Dermis blood vessel endothelial cell (primary cell): Measurements from ENCODE around the gene PDE8B. TPM values are rescaled to one million over a fixed set of nuclear protein-coding genes. Genes with fewer than 3 reads are reported as not detected.
"Not testable (repeated sequence)": the region's sequence is repeated elsewhere in the genome, so short reads cannot be mapped to it uniquely, and the experiment has no call there.

Source experiments
- DNase-seq: peaks from one replicate; pipeline ENCODE4 v3.0.0; 2010
- total RNA-seq: library from RNA; depleted of rRNA; stranded (reverse); fragments of >200 nt; gene quantifications from 2 replicates; pipeline ENCODE4 v1.2.3, GENCODE V29; 2014

Gene PDE8B
- total RNA-seq, 1 donor from 2014 or later = under 0.01 TPM

DNA sequence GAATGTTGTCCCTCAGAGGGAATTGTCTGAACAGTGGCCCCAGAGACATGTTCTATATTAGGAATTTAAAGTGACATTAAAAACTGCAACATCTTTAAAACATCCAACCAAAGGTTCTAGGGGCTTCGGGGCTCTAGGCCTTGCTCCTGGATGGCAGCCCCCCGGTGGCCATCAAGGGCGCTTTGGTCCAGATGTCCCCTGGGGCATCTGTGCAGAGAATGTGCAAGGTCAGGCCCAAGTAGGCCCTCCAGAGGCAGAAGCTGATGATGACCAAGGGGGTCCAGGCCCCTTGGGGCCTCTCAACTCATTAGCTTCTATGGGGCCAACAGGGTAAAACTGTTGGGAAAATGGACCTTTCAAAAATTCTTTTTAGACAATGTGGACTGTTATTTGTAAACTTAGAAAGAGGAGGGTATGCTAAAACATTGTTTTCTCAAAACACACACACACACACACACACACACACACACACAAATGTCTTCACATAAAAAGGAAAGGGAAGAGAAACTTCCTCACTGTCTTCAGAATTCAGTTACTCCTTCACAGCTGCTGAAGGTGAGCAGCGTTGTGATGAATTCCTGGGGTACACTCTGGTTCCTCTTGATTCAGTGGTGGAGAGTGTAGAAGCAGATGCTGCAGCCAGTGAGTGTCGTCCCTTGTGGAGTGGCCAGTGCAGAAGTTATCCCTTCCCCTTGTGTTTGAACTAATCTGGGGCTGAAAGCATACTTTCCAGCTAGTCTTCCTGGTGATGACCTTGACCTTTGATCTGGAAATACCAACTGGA is 156.4 kb downstream of the PDE8B start:
- DNase-seq = no peak

DNA sequence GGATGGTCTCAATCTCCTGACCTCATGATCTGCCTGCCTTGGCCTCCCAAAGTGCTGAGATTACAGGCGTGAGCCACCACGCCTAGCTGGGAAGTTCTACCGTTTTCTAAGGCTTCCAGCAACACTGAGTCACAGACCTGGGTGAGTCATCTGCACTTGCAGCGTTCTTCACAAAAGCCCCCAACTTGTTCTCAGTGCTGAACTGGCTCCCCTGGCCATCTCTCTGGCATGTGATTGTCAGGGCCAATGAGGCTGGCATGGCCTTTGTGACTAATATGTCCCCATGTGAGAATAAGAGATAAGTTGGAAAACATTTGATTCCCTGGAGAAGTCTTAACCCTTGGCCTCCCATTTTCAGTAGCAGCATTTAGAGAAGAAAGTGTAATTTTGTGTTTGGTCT is 157.3 kb downstream of the PDE8B start:
- DNase-seq = no peak

DNA sequence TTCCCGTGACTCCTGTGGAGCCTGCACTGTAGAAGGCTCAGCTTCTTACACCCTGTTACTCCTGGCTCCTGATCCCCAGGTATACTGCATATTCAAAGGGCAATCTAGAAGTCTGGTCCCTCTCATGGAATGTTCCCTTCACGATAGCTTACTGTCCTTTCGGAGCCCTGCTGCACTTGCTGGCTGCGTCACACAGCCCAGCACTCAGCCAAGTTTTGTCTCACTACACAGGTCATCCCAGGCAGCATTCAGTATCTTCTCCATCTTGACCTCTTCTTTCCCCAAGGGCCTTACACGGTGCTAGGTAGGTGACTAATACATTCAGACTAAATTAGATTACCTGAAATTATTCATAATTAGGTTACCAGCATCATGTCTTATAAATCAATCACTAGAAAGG is 157.9 kb downstream of the PDE8B start:
- no peak for DNase-seq

DNA sequence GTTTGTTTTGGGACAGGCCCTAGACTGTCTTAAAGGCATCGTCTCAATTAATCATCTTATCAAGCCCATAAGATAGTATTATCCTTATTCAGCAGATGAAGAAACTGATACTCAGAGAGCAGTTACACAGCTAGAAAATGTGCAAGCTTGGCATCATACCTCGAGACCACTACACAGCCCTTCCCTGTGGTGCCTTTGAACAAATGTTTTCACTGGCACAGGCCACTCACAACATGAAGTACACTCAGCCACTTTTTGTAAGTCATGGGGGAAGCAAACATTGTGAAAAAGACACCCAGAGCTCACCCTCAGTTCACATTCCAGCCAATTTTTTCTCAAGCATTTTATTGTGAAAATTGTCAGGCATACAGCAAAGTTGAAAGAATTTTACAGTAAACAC is 159.1 kb downstream of the PDE8B start:
- no peak for DNase-seq

DNA sequence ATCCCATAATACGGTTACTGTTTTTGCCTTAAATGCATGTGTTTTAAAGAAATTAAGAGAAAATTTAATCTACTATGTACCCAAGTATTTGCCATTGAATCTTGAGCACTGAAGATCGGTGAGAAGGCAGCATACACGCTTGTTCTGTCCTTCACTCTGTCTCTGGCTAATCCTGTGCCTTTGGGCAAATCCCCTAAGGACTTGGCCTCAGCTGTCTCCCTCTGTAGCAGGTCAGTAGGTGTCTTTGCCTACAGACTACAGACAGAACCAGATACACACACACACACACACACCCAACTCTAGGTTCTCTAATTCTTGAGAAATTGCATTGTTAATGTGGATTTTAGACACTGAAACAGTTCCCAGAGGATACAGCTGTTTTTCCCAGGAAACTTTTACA is 164.2 kb downstream of the PDE8B start:
- no peak for DNase-seq

DNA sequence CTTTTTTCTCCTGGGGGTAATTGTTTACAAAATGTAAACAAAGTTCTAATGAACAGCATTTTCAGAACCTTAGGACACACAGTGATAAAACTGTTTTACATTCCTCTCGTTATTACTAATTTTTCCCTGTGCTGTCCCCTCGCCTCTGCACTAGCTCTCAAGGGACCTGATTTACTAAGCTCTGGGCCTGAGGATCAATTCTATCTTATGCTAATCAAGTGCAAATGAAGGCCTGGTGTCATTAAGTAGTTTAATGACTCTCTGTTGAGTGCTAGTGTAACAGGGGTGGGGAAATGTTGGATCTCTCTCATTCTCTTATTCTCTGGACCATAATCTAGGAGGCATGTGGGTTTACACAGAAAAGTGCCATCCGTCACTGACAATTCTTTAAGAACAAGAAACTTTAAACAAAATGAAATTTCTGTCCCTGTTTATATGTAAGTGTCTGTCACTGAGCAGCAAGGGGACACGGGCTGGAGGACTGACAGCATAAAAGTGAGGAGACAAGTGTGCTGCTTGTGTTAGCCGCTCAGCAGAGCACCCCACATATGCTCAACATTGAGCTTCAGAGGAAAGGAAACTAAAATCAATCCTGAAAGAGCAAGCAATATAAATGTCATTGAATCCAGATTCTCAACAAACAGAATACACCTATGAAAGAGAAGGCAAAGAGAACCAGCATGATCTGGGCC is 166.3 kb downstream of the PDE8B start:
- DNase-seq = no peak

DNA sequence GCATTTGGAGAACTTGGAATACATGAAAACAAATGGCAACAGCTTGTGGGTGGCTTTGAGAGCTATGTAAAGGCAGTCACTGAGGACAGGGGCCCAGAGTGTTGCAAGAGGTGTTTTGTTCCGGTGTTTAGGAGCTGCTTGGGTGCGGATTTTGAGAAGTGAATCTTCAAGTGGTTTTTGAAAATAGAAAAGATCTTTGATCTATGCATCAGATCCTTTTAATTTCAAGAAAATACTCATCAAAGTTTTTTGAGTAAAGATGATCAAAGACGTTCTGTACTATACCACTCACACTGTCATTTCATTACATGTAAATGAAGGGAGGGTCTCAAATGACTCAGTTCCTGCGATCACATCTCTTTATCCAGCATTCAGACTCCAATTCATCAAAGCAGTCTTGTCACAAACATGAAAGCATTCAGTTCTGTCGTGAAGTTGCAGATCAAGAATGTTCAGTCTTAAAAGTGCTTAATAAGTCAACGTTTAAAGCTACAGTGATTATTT is 169.1 kb downstream of the PDE8B start:
- DNase-seq = no peak

DNA sequence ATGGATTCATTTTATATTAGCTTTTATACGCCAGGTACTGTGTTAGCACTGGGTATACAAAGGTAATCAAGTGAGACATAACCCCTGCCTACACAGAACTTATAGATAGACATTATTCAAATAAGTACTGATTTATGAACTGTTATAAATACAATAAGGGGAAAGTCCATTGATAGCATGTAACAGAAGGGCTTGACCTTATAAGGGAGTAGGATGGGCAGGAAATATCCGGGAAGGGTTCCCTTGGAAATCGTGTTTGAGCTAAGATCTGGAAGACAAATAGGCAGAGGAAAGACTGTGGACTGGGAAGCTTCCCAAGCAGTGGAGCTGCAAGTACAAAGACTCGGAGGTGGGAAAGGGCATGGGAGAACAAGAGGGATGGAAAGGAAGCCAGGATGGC is 170.2 kb downstream of the PDE8B start:
- DNase-seq = no peak

DNA sequence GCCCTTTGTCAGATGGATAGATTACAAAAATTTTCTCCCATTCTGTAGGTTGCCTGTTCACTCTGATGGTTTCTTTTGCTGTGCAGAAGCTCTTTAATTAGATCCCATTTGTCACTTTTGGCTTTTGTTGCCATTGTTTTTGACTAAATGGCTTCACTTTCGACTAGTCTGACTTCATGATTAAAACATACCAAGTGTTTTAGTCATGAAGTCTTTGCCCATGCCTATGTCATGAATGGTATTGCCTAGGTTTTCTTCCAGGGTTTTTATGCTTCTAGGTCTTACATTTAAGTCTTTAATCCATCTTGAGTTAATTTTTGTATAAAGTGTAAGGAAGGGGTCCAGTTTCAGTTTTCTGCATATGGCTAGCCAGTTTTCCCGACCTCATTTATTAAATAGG is 172.9 kb downstream of the PDE8B start:
- DNase-seq = not testable (repeated sequence)

DNA sequence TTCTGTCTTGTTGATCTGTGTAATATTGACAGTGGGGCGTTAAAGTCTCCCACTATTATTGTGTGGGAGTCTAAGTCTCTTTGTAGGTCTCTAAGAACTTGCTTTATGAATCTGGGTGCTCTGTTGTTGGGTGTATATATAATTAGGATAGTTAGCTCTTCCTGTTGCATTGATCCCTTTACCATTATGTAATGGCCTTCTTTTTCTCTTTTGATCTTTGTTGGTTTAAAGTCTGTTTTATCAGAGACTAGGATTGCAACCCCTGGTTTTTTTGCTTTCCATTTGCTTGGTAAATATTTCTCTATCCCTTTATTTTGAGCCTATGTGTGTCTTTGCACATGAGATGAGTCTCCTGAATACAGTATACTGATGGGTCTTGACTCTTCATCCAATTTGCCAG is 175.9 kb downstream of the PDE8B start:
- DNase-seq = not testable (repeated sequence)

DNA sequence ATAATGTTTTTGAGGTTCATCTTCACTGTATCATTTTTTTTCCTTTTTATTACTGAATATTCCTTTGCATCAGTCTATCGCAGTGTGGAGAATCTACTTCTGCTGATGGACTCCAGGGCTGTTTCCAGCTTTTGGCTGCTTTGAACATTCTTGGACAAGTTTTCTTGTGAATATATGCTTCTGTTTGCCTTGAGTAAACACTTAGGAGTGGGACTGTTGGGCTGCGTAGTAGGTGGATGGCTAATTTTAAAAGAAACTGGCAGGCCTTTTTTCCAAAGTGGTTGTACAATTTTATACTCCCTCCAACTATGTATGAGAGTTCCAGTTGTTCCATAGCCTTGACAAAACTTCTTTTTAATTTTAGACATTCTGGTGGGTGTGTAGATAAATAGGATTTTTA is 179.3 kb downstream of the PDE8B start:
- no peak for DNase-seq

DNA sequence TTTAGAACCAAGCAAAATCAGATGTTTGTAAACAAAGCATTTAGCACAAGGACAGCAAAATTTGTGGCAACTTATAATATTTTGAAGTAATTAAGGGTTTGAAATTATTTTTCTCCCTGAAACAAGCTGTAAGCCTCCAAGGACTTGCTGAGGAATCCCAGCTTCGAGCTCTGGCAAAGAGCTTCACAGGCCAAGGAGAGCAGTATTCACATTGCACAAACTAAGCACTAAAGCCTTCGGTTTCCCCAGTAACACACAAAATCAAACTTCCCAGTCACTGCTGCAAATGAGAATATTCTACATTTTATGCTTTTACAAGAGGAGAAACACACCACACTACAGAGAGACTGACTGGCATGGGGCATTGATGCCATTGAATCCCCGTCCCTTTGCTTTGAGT is 179.7 kb downstream of the PDE8B start:
- DNase-seq = no peak

DNA sequence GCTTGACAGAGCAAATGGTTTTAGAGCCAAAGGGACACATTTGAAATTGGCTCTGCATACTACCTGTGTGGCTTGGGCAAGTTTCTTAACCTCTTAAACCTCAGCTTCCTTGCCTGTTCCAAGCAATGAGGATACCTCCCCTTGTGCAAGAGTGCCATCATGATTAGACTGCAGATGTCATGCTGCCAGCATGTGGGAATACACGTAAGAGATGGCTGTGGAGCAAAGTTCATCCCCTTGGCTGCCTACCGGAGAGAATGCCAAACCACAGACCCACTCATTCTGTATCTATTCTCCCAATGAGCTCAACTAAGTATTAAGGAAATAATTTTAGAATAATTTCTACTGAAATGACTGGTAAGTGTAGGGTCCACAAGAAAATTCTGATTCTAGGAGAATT is 180.3 kb downstream of the PDE8B start:
- DNase-seq = no peak

DNA sequence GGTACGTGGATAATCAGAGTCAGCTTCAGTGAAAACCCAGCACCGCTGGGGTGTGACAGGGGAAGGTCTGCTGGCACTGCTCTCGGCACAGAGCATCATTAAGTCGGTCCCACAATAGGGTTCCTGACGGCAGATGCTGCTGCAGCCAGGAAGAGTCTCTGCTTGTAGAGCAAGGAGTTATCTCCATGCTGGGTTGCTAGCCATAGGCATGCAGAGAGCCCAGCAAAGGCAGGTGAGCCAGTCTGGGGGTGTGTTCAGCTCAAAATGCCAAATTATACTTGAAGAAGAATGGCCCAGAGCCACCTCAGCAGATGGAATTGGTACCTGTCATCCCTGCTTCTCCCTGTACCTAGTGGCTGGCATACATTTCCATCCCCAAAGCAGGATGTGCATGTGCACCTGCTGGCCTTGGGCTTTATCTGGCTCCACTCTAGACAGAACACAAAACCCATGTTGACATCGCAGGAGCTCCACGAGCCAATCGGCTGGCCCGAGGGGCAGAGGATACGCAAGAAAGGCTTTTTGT is 180.8 kb downstream of the PDE8B start:
- no peak for DNase-seq

DNA sequence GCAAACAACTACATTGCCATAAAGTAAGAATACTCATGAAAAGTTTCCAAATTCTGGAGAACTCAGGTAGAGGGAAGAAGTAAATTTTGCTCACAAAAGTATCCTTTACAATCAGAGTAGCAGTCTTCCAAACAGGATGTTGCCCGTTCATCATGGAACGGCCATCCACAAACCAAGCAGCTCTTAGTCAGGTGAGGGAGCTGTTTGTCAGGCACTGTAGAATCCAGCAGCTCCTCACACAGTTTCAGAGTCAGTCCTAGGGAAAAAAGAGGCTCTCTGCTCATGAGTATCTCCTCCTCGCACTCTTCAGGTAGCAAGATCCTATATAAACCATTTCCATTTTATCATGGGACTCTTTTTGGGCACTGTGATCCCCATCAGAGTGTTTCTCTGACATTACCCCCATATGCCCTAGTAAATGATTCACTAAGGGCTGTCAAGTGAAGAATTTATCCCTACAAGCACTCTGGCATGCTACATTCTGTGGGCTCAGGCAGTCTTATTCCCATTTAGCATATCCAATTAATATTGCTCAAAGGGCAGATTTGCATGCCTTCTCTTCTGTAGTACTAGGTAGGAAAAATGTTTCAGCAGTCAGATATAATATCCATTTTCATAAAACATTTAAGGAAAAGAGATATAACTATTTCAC is 183.7 kb downstream of the PDE8B start:
- DNase-seq = no peak

DNA sequence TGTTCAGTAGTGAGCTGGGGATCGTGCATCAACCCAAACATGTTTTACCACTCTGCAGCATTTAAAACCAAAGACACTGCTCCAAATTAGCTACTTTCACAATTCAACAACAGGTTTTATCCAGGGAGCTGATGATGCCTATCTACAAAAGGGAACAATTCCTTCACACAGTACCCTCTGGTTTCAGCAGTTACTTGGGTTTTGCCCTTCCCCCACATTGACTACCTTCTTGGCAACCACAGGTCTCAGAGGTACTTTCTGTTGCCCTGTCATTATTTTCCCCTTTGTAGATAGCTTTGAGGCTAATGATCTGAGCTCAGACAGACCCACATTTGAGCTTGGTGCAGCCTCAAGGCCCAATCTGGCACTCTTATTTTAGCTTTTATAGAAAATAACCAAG is 185.5 kb downstream of the PDE8B start:
- DNase-seq = no peak

DNA sequence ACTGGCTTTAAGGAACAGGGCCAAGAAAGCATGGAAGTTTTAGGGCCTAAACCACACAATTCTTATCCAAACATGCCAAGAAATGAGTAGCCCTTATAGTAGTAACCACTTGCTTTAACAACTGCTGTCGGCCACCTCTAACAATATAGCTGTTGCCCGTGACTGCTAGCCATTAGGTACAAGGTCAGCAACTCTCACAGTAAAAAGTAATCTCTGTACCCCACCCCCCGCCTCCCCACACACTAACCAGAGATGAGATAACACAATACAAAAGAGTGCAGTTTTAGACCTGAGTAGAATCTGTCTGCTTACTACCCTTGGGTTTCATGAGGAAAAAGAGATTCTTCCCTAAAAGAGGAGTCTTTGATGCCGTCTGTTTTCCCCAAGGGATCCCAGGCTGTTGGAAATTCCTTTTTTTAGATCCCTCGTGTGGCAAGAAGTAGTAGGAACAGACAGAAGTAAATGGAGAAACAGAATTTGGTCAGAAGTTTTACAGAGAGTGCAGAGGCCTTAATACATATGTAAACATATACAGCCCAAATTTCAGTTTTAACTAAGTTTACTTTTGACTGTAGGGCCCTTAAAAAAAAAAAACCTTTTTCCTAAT is 187.3 kb downstream of the PDE8B start:
- no peak for DNase-seq

DNA sequence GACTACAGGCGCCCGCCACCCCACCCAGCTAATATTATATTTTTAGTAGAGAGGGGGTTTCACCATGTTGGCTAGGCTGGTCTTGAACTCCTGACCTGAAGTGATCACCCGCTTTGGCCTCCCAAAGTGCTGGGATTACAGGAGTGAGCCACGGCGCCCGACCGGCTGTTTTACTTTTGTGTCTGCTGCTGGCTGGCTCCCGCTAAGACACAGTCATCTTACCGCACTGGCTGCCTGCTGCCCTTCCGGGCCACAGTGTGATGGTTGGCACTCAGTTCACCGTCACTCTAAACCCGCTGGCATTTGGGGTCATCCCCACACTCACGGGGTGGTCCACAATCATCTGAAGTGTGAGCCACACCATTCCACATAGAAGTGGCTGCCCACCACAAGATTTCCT is 188.0 kb downstream of the PDE8B start:
- no peak for DNase-seq

DNA sequence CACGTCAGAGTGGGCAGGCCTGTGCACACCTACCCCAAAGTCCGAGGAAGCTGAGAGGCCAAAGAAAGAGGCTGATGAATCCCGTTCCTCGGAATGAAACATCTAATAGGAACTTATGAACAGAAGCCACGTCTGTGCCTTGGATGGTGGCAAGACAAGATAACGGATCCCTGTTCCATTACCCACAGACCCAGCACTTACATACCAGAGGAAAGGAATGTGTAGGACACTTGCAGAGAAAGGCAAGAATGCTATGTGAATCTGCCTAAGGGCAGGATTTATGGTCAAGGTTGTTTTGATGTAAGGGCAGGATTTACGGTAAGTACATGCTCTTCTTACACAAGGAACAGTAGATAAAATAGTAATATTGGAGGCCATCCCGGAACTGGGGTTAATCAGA is 188.4 kb downstream of the PDE8B start:
- DNase-seq = no peak

DNA sequence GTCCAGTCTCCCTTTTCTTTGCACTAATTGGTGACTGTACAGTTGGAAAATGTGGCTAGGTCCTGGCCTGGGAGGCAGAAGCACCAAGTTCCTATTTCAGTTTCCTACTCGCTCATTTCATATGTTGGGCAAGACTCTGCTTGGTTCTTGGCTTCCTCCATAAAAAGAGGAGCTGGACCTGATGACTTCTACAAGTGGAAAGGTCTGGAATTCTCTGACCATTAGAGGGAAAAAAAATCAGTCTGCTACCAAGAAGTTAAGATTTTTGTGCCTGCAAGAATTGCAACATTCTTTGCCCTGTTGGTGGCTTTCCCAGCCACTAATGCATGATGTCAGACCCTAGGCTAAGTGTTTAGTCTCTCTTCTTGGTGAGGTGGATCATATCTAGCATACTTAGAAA is 190.2 kb downstream of the PDE8B start:
- DNase-seq = no peak

DNA sequence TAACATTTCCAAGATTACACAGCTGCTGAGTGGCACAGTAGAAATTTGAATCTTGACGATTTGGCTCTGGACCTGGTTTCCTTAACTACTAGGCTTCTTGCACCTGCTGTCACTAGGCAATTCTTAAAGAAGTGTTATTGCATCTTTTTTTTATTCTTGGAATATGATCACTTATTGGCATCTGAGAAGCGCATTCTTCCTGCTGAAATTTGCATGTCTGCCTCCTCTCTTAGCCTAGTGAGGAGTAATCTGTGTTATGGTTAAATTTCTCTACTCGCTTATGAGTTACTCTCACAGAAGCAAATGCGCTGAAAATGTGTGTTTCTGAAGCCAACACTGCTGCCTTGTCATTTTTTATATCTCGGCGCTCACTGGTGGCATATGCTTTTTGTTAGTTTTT is 192.3 kb downstream of the PDE8B start:
- no peak for DNase-seq

DNA sequence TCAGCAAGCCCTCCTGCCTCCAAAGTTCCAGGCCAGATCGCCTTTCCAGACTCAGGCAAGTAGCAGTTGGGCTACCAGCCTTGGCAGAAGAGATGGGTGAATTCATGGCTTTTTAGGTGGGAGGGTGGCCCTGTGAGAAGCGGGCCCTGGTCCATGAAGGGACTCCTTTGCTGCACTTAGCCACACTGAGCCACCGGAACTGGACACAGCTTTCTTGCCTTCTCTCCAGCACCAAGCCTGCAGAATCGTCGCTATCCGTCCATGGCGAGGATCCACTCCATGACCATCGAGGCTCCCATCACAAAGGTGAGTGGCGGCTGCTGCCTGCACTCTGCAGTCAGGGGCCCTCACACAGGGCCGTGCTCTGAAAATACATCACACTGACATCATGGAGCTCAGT is 196.7 kb downstream of the PDE8B start:
- no peak for DNase-seq
